GM12873 (cell line): ENCODE results near the gene UTS2B.

Source experiments
- CTCF ChIP-seq: IDR thresholded peaks from 2 replicates; pipeline ENCODE4 v1.5.1; 2012; ENCODE audit warnings: low read depth, mild to moderate bottlenecking, moderate library complexity, low read length, control low read depth; ENCODE audit not compliant: insufficient read depth; ENCODE audit errors: missing control alignments

The UTS2B gene

GRCh38 chr3:191290311-191291025 lies 39.9 kb downstream of the UTS2B start:
- TF ChIP-seq CTCF = no peak

DNA sequence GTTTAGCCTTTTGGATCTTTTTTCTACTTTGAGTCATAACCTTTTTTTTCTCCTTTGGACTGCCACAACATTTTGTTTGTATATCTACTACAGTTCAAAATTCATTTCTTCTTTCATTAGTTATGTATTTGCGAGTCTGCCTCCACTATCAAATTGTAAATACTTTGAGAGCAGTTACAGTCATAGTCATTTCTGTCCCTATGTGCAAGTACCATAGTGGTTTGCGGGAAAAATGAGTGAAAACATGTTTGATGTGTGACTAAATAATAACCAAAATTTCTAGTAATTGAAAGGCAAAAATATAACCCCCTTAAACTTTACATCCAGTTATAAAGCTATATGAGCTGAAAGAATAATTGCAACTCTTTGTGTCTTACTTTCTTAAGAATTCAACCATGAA lies 46.9 kb downstream of the UTS2B start:
- no peak for TF ChIP-seq CTCF

DNA sequence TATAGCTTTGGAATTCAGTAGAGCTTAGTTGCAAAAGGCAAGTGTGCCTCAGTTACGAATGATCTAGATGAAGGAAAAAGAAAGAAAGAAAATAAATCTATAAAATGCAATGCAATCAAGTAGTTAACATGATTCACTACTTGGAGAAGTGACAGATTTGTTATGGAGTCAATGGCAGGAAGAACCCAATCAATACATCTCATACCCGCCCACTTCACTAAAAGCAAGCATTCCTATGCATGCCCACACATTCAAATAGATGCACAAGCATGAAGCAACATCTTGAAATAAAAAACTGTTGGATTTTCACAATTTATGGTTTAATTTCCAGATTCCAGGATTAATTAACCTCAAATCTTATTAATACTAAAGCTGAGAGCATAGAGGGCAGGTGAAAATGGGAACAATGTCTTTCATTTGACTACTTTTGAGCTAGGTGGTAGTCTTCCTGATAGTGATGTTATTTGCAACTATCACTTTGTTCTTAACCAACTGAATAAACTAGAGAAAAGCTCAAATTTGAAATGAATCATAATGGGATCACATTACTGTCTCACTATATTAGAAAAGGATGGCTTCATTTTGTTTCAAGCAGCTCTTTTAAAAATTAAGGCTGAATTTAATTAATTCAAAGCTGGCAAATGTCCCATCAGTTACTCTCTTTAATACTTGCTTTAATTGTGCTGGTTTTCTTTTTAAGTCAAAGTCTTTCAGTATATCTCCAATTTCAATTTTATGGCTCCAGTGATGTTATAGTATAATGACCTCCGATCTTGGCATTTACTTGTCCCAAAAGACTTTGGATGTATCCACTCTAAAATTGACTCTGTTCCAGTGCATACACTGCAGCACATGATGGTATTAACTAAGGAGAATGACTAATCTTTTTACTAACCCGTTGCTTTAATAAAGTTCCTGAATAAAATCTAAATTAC lies 47.8 kb downstream of the UTS2B start:
- TF ChIP-seq CTCF = no peak

DNA sequence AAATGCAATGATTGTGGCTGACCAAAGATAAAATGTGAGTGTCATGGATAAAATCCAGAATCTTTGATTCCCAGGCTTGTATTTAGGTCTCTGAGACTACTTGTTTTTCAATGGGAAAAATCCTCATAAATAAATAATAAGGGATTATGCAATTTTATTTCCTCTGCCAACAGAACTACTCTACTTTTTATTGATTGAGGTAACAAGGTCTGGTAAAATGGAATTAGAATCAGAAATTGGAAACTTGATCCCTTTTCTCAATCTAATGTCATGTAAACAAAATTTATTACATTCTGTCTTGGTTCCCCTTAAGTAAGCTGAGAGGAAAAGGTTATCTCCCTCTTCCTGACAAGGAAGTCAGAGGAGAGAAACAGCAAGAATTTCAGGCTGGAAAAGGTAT lies 49.4 kb downstream of the UTS2B start:
- TF ChIP-seq CTCF = no peak

DNA sequence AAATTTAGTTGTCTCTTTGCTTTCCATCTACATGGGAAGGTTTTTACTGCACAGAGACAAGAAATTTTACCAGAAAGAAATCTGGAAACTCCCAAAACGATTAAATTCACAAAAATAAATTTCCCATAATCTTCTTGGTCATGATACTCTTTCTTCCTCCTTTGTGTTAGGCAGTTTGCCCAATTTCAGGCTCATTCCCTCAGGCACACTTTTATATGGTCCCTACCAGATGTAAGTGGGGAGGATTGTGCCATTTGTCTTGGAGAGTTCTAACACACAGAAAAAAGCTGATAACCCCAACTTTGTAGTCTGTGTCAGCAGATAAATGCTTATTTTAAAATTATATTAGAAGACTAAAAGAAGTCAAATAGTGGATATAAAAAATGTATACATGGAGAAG lies 50.2 kb downstream of the UTS2B start:
- no peak for TF ChIP-seq CTCF

DNA sequence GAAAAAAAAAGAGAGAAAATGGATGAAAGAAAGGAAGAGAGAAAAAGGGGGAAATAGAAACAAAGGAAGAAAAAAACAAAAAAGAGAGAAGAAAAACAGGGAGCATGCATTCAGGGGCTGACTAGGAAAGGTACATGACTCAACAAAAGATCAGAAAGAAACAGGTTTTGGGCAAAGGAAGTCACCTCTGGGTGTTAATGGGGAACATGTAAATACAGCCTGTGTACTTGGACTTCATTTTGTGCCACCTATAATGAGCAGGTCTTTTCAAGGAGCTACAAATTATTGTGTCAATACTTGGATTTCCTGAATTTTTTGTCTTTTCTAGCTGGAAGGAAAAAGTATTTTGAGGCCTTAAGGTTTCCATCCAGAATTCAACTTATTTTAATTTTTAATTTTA lies 54.6 kb downstream of the UTS2B start:
- no peak for TF ChIP-seq CTCF
